Neural cell (in vitro differentiated cells): ENCODE measurements around the gene SLC25A43.

ENCODE experiments used
- CTCF ChIP-seq: fragments of 450-650 bp; IDR thresholded peaks from 2 replicates; pipeline ENCODE4 v1.5.1; 2014; ENCODE audit warnings: antibody characterized with exemption, mild to moderate bottlenecking, moderate library complexity; ENCODE audit not compliant: poor library complexity, severe bottlenecking
- EP300 ChIP-seq: fragments of 450-650 bp; conservative IDR thresholded peaks from 2 replicates; pipeline ENCODE4 v1.6.1; 2014; ENCODE audit warnings: antibody characterized with exemption, mild to moderate bottlenecking, moderate library complexity; ENCODE audit not compliant: poor library complexity, severe bottlenecking
- POLR2AphosphoS5 ChIP-seq: IDR thresholded peaks from 2 replicates; pipeline ENCODE4 v1.6.1; 2012
- TF ChIP-seq, protein P1 (sequence below): IDR thresholded peaks from 2 replicates; pipeline ENCODE4 v1.6.1; 2012; ENCODE audit warnings: borderline replicate concordance

DNA sequence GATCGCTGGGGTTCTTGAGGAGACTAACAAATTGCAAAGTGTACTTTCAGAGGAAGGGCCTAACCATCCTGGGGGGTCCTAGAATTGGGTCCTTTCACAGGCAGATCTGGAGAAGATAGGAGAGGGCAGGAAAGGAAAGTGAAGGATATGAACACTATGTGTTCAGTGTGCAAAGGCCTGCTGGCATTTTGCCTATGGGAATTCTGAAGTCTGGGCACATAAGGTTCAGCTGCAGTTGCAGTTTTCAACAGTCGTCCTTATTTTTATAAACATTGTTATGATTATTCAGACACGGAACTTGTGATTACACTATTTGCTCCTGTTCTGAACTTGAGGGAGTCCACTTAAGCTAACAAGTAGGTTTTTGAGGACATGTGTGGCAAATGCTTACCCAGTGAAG is 67.8 kb downstream of the SLC25A43 start:
- TF ChIP-seq CTCF (no peak), EP300 (no peak), POLR2AphosphoS5 (no peak)
- TF ChIP-seq, protein P1, sequence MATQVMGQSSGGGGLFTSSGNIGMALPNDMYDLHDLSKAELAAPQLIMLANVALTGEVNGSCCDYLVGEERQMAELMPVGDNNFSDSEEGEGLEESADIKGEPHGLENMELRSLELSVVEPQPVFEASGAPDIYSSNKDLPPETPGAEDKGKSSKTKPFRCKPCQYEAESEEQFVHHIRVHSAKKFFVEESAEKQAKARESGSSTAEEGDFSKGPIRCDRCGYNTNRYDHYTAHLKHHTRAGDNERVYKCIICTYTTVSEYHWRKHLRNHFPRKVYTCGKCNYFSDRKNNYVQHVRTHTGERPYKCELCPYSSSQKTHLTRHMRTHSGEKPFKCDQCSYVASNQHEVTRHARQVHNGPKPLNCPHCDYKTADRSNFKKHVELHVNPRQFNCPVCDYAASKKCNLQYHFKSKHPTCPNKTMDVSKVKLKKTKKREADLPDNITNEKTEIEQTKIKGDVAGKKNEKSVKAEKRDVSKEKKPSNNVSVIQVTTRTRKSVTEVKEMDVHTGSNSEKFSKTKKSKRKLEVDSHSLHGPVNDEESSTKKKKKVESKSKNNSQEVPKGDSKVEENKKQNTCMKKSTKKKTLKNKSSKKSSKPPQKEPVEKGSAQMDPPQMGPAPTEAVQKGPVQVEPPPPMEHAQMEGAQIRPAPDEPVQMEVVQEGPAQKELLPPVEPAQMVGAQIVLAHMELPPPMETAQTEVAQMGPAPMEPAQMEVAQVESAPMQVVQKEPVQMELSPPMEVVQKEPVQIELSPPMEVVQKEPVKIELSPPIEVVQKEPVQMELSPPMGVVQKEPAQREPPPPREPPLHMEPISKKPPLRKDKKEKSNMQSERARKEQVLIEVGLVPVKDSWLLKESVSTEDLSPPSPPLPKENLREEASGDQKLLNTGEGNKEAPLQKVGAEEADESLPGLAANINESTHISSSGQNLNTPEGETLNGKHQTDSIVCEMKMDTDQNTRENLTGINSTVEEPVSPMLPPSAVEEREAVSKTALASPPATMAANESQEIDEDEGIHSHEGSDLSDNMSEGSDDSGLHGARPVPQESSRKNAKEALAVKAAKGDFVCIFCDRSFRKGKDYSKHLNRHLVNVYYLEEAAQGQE: no peak
